ENCODE measurements around the gene DNAAF5.
A peak's percentile ranks its signal among the peaks of the same experiment; 100 is the strongest.

DNAAF5 gene

GRCh38 chr7:753190-753589 lies 26.7 kb downstream of the DNAAF5 start:
- Histone ChIP-seq H2BK12ac (ENCODE audit: low read length) (no peak overlapping the region), H3K9ac (ENCODE audit: low read depth, low read length, poor library complexity) (no peak overlapping the region), H2AFZ (ENCODE audit: low read length) (no peak overlapping the region), H3K27ac (replicated peaks; ENCODE audit: low read length) (no peak overlapping the region), H3K14ac (ENCODE audit: low read length) (no peak overlapping the region), H2BK5ac (ENCODE audit: low read length) (no peak overlapping the region), H3K4ac (ENCODE audit: low read length) (no peak overlapping the region), H3K23ac (ENCODE audit: low read depth, low read length, poor library complexity) (no peak overlapping the region), H3K9me3 (replicated peaks in 1 of 2; ENCODE audit: control insufficient read depth in 2 of 2, insufficient read depth in 1 of 2, low read depth in 1 of 2, low read length in 2 of 2) (peaks cover 0 to 4% of the 10 kb centered on the region in 2 donors), H2AK5ac (ENCODE audit: low read depth, low read length) (no peak overlapping the region), H2BK15ac (ENCODE audit: low read length) (no peak overlapping the region), H3K36me3 (replicated peaks in 1 of 2; ENCODE audit: control insufficient read depth in 2 of 2, insufficient read depth in 2 of 2, low read length in 2 of 2) (peaks cover 41 to 89% of the 10 kb centered on the region in 2 donors), H3K18ac (ENCODE audit: low read length) (no peak overlapping the region), H3K27me3 (ENCODE audit: control insufficient read depth in 3 of 3, insufficient read depth in 3 of 3, low read depth in 1 of 3, low read length in 3 of 3) (no peaks in the 10 kb centered on the region), H3K4me1 (ENCODE audit: control insufficient read depth in 2 of 2, insufficient read depth in 1 of 2, low read depth in 1 of 2, low read length in 2 of 2) (no peaks in the 10 kb centered on the region), H3K79me1 (ENCODE audit: low read depth, low read length) (peaks cover 13% of the 10 kb centered on the region), H4K91ac (ENCODE audit: low read depth, low read length, poor library complexity) (no peak overlapping the region), H2BK120ac (ENCODE audit: low read depth, low read length) (no peak overlapping the region), H4K8ac (ENCODE audit: low read depth, low read length) (no peak overlapping the region), H3K4me2 (ENCODE audit: insufficient read depth, low read length, poor library complexity, severe bottlenecking) (no peak overlapping the region), H3K4me3 (ENCODE audit: low read length in 2 of 2) (no peak overlapping the region)
- no peak for DNase-seq (ENCODE audit: low spot score)
- WGBS, 2 donors (ENCODE audit: extremely low coverage in 2 of 2, insufficient read length in 2 of 2, insufficient replicate concordance in 1 of 2) = no CpG with 5 or more reads among the region's 17 CpGs

DNA sequence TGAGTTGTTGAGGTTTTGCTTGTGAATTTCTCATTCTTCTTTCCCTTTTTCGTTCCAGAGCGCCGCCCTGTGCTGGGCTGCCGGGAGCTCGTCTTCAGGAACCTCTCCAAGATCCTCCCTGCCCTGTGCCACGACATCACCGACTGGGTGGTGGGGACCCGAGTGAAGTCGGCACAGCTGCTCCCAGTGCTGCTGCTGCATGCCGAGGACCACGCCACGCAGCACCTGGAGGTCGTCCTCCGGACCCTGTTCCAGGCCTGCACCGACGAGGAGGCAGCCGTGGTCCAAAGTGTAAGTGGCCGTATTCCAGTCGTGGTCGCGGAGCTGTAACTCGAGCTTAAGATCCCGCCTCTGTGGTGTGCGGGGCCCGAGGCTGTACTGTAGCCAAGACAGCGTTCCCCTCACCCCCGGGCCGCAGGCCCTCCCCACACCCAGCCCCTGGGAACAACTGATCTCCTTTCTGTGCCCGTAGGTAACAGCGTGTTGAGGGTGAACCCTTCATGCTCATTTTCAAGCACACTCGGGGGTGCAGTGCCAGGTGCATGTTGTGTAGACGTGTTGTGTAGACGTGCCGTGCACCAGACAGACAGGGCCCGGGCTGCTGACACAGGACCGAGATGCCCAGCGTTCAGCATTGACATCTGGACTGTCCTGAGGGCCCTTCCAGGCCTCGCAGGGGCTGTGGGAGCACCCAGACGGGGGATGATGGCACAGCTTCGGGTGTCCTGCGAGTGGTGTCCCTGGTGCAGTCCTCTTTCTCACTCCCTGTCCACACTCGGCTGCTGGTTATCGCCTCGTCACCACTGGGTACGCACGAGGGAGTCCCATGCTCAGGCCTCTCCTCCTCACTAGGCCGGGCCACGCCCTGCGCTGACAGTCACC lies 28.3 kb downstream of the DNAAF5 start:
- Histone ChIP-seq H2AFZ (ENCODE audit: low read length) (no peak overlapping the region), H2BK15ac (ENCODE audit: low read length) (no peak overlapping the region), H3K9ac (ENCODE audit: low read depth, low read length, poor library complexity) (peak overlapping the region; percentile 77), H3K4me2 (ENCODE audit: insufficient read depth, low read length, poor library complexity, severe bottlenecking) (no peak overlapping the region), H4K91ac (ENCODE audit: low read depth, low read length, poor library complexity) (no peak overlapping the region), H3K4me1 (ENCODE audit: control insufficient read depth in 2 of 2, insufficient read depth in 1 of 2, low read depth in 1 of 2, low read length in 2 of 2) (no peaks in the 10 kb centered on the region), H3K14ac (ENCODE audit: low read length) (no peak overlapping the region), H2BK120ac (ENCODE audit: low read depth, low read length) (no peak overlapping the region), H3K27me3 (ENCODE audit: control insufficient read depth in 3 of 3, insufficient read depth in 3 of 3, low read depth in 1 of 3, low read length in 3 of 3) (no peaks in the 10 kb centered on the region), H3K4ac (ENCODE audit: low read length) (no peak overlapping the region), H3K9me3 (replicated peaks in 1 of 2; ENCODE audit: control insufficient read depth in 2 of 2, insufficient read depth in 1 of 2, low read depth in 1 of 2, low read length in 2 of 2) (peaks cover 0 to 4% of the 10 kb centered on the region in 2 donors), H3K79me1 (ENCODE audit: low read depth, low read length) (peaks cover 10% of the 10 kb centered on the region), H2AK5ac (ENCODE audit: low read depth, low read length) (no peak overlapping the region), H3K23ac (ENCODE audit: low read depth, low read length, poor library complexity) (peak overlapping the region; percentile 65), H4K8ac (ENCODE audit: low read depth, low read length) (no peak overlapping the region), H2BK5ac (ENCODE audit: low read length) (no peak overlapping the region), H3K18ac (ENCODE audit: low read length) (no peak overlapping the region), H3K36me3 (replicated peaks in 1 of 2; ENCODE audit: control insufficient read depth in 2 of 2, insufficient read depth in 2 of 2, low read length in 2 of 2) (peaks cover 43 to 89% of the 10 kb centered on the region in 2 donors), H3K4me3 (ENCODE audit: low read length in 2 of 2) (no peak overlapping the region), H2BK12ac (ENCODE audit: low read length) (no peak overlapping the region), H3K27ac (replicated peaks; ENCODE audit: low read length) (no peak overlapping the region)
- WGBS, 2 donors (ENCODE audit: extremely low coverage in 2 of 2, insufficient read length in 2 of 2, insufficient replicate concordance in 1 of 2) = no CpG with 5 or more reads among the region's 49 CpGs
- DNase-seq (ENCODE audit: low spot score) = no peak

DNA sequence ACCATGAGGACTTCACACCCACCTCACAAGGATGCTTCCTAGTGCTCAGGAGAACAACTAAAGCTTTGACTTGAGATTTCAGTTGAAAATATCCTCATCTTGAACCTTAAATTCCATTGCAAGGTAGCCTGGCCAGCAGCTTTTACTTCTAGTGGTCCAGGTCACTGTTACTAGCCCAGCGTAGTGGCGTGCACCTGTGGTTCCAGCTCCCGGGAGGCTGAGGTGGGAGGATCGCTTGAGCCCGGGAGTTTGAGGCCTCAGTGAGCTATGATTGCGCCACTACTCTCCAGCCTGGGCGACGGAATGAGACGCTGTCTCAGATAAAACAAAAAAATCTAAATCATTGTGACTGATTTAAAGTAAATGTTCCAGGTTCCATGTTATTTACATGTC lies 28.9 kb downstream of the DNAAF5 start:
- H3K18ac ChIP-seq (ENCODE audit: low read length) = no peak overlapping the region
- peaks cover 5% of the 10 kb centered on the region for H3K79me1 ChIP-seq (ENCODE audit: low read depth, low read length)
- H2AFZ ChIP-seq (ENCODE audit: low read length) = no peak overlapping the region
- H3K4ac ChIP-seq (ENCODE audit: low read length) = no peak overlapping the region
- H2BK12ac ChIP-seq (ENCODE audit: low read length) = no peak overlapping the region
- H3K36me3 ChIP-seq (replicated peaks in 1 of 2; ENCODE audit: control insufficient read depth in 2 of 2, insufficient read depth in 2 of 2, low read length in 2 of 2) = peaks cover 38 to 89% of the 10 kb centered on the region in 2 donors
- no peak overlapping the region for H2BK15ac ChIP-seq (ENCODE audit: low read length)
- peaks cover 0 to 2% of the 10 kb centered on the region in 2 donors for H3K9me3 ChIP-seq (replicated peaks in 1 of 2; ENCODE audit: control insufficient read depth in 2 of 2, insufficient read depth in 1 of 2, low read depth in 1 of 2, low read length in 2 of 2)
- H4K91ac ChIP-seq (ENCODE audit: low read depth, low read length, poor library complexity) = no peak overlapping the region
- no peaks in the 10 kb centered on the region for H3K4me1 ChIP-seq (ENCODE audit: control insufficient read depth in 2 of 2, insufficient read depth in 1 of 2, low read depth in 1 of 2, low read length in 2 of 2)
- H2BK120ac ChIP-seq (ENCODE audit: low read depth, low read length) = no peak overlapping the region
- WGBS, 2 donors (ENCODE audit: extremely low coverage in 2 of 2, insufficient read length in 2 of 2, insufficient replicate concordance in 1 of 2) = no CpG with 5 or more reads among the region's 9 CpGs
- H2AK5ac ChIP-seq (ENCODE audit: low read depth, low read length) = no peak overlapping the region
- no peak overlapping the region for H3K9ac ChIP-seq (ENCODE audit: low read depth, low read length, poor library complexity)
- no peak overlapping the region for H3K23ac ChIP-seq (ENCODE audit: low read depth, low read length, poor library complexity)
- no peak overlapping the region for H4K8ac ChIP-seq (ENCODE audit: low read depth, low read length)
- no peak overlapping the region for H3K4me3 ChIP-seq (ENCODE audit: low read length in 2 of 2)
- no peak overlapping the region for H3K14ac ChIP-seq (ENCODE audit: low read length)
- H3K4me2 ChIP-seq (ENCODE audit: insufficient read depth, low read length, poor library complexity, severe bottlenecking) = no peak overlapping the region
- DNase-seq (ENCODE audit: low spot score) = no peak
- H3K27ac ChIP-seq (replicated peaks; ENCODE audit: low read length) = no peak overlapping the region
- no peak overlapping the region for H2BK5ac ChIP-seq (ENCODE audit: low read length)
- H3K27me3 ChIP-seq (ENCODE audit: control insufficient read depth in 3 of 3, insufficient read depth in 3 of 3, low read depth in 1 of 3, low read length in 3 of 3) = no peaks in the 10 kb centered on the region

DNA sequence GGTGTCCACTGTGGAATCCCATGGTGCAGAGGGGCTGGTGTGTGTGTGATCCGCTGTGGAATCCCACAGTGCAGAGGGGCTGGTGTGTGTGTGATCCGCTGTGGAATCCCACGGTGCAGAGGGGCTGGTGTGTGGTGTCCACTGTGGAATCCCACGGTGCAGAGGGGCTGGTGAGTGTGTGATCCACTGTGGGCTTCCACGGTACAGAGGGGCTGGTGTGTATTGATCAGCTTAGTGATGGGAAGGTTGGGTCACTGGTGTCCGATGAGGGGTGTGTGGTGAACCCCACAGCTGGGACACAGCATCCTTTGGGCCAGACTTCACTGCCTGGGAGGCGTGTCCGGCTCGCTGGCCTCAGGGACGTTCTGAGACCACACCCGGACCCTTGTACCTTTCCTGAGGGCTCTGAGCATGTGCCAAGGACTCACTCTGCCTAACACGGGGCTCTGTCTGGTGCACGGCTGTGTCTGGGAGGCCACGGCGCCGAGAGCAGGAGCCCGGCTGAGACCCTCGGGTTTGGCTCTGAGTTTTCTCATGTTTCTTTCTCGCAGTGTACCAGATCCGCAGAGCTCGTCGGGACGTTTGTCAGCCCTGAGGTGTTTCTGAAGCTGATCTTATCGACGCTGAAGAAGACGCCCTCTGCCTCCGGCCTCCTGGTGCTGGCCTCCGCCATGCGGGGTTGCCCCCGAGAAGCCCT lies 29.9 kb downstream of the DNAAF5 start:
- Histone ChIP-seq H2AFZ (ENCODE audit: low read length) (no peak overlapping the region), H2BK5ac (ENCODE audit: low read length) (no peak overlapping the region), H3K27me3 (ENCODE audit: control insufficient read depth in 3 of 3, insufficient read depth in 3 of 3, low read depth in 1 of 3, low read length in 3 of 3) (no peaks in the 10 kb centered on the region), H3K4me2 (ENCODE audit: insufficient read depth, low read length, poor library complexity, severe bottlenecking) (no peak overlapping the region), H3K18ac (ENCODE audit: low read length) (no peak overlapping the region), H3K4me1 (ENCODE audit: control insufficient read depth in 2 of 2, insufficient read depth in 1 of 2, low read depth in 1 of 2, low read length in 2 of 2) (no peaks in the 10 kb centered on the region), H4K8ac (ENCODE audit: low read depth, low read length) (peak overlapping the region; percentile 58), H3K9me3 (replicated peaks in 1 of 2; ENCODE audit: control insufficient read depth in 2 of 2, insufficient read depth in 1 of 2, low read depth in 1 of 2, low read length in 2 of 2) (peaks cover 0 to 2% of the 10 kb centered on the region in 2 donors), H2BK12ac (ENCODE audit: low read length) (no peak overlapping the region), H4K91ac (ENCODE audit: low read depth, low read length, poor library complexity) (no peak overlapping the region), H2BK15ac (ENCODE audit: low read length) (no peak overlapping the region), H3K9ac (ENCODE audit: low read depth, low read length, poor library complexity) (no peak overlapping the region), H3K79me1 (ENCODE audit: low read depth, low read length) (peaks cover 5% of the 10 kb centered on the region), H3K4ac (ENCODE audit: low read length) (peak overlapping the region; percentile 23), H3K23ac (ENCODE audit: low read depth, low read length, poor library complexity) (peak overlapping the region; percentile 20), H3K14ac (ENCODE audit: low read length) (no peak overlapping the region), H3K27ac (replicated peaks; ENCODE audit: low read length) (no peak overlapping the region), H3K4me3 (ENCODE audit: low read length in 2 of 2) (no peak overlapping the region), H2BK120ac (ENCODE audit: low read depth, low read length) (no peak overlapping the region), H3K36me3 (replicated peaks in 1 of 2; ENCODE audit: control insufficient read depth in 2 of 2, insufficient read depth in 2 of 2, low read length in 2 of 2) (peaks cover 37 to 88% of the 10 kb centered on the region in 2 donors), H2AK5ac (ENCODE audit: low read depth, low read length) (no peak overlapping the region)
- WGBS, 2 donors (ENCODE audit: extremely low coverage in 2 of 2, insufficient read length in 2 of 2, insufficient replicate concordance in 1 of 2) = no CpG with 5 or more reads among the region's 30 CpGs
- DNase-seq (ENCODE audit: low spot score) = no peak

All from neuronal stem cell (in vitro differentiated cells).